HCT116 (cell line): ENCODE results near the gene NUDT8. TPM values are rescaled to one million over a fixed set of nuclear protein-coding genes. Genes with fewer than 3 reads are reported as not detected.

Source experiments
- ATAC-seq: fragments of 200-7000 bp; cut with Tn5 transposase; 2 replicates; pipeline ENCODE4 v1.9.1; 2020; ENCODE audit warnings: mild to moderate bottlenecking, moderate library complexity
- BruUV-seq: library from RNA; stranded (reverse); fragments of 400-500 nt; replicated peaks from 2 replicates; lab custom pipeline; 2021; lab: Mats Ljungman, UMichigan
- CTCF ChIA-PET: fragments of 300-600 bp; sonication (Branson Sonifier 250); formaldehyde crosslinking; loops from one replicate; lab custom pipeline; 2021; ENCODE audit warnings: antibody characterized with exemption; lab: Charles Lee
- POLR2A ChIA-PET: fragments of 300-600, 350-600 bp; sonication (Branson Sonifier 250); formaldehyde crosslinking; loops from one replicate; lab custom pipeline; 2021; ENCODE audit warnings: antibody characterized with exemption; lab: Charles Lee
- RAD21 ChIA-PET, 2 experiments: fragments of 300-600 bp; sonication (Branson Sonifier 250); formaldehyde crosslinking; loops; one replicate each; lab custom pipeline; 2023; ENCODE audit warnings: low total read pairs in 2 of 2; ENCODE audit not compliant: uncharacterized antibody in 2 of 2, unreplicated experiment in 2 of 2, low non-redundant PET in 1 of 2; lab: Charles Lee
- DNase-seq: peaks from one replicate; pipeline ENCODE4 v3.0.0-alpha.2; 2010; ENCODE audit warnings: low read depth, low spot score
- H2AFZ ChIP-seq: fragments of 200-600 bp; shearing (Covaris generic), sonication (generic); 2 replicates; pipeline ENCODE4 v1.6.1; 2017; ENCODE audit warnings: low read depth, mixed run types, mixed read lengths, antibody characterized with exemption, low read length; ENCODE audit not compliant: poor library complexity, severe bottlenecking
- H3K27ac ChIP-seq: 2 replicates; pipeline ENCODE4 v1.5.1; 2012; ENCODE audit warnings: low read depth, low read length
- H3K27me3 ChIP-seq: fragments of 200-600 bp; sonication (generic); 2 replicates; pipeline ENCODE4 v1.6.1; 2016; ENCODE audit warnings: mixed run types, low read length, mixed read lengths; ENCODE audit not compliant: insufficient read depth
- H3K36me3 ChIP-seq, 2 experiments: fragments of 200-500 bp in 1 of 2; fragments of 200-600 bp in 1 of 2; sonication (Bioruptor generic) in 1 of 2; sonication (generic) in 1 of 2; 2 replicates each; pipeline versions ENCODE4 v1.5.1 to v1.6.1; 2014 to 2016; ENCODE audit warnings: low read length in 2 of 2, inconsistent platforms in 1 of 2, mixed read lengths in 1 of 2, mixed run types in 1 of 2; ENCODE audit not compliant: insufficient read depth in 2 of 2, control insufficient read depth in 1 of 2
- H3K4me1 ChIP-seq, 2 experiments: fragments of 200-600 bp in 1 of 2; sonication (generic) in 1 of 2; 2 replicates each; pipeline versions ENCODE4 v1.5.1 to v1.6.1; 2012 to 2017; ENCODE audit warnings: low read length in 2 of 2, inconsistent platforms in 1 of 2, mild to moderate bottlenecking in 1 of 2, mixed read lengths in 1 of 2, mixed run types in 1 of 2, moderate library complexity in 1 of 2; ENCODE audit not compliant: insufficient read depth in 2 of 2, control insufficient read depth in 1 of 2
- H3K4me2 ChIP-seq: fragments of 200-600 bp; sonication (generic); 2 replicates; pipeline ENCODE4 v1.6.1; 2017; ENCODE audit warnings: mixed run types, low read length, mixed read lengths
- H3K4me3 ChIP-seq, 2 experiments: fragments of 200-600 bp in 1 of 2; sonication (generic) in 1 of 2; replicated peaks in 1 of 2; 2 replicates each; pipeline ENCODE4 v1.5.1; 2011 to 2016; ENCODE audit warnings: low read length in 2 of 2, control low read depth in 1 of 2, low read depth in 1 of 2, mild to moderate bottlenecking in 1 of 2, mixed read lengths in 1 of 2, mixed run types in 1 of 2
- H3K79me2 ChIP-seq: fragments of 200-600 bp; sonication (generic); 2 replicates; pipeline ENCODE4 v1.6.1; 2017; ENCODE audit warnings: mild to moderate bottlenecking, mixed run types, low read length, moderate library complexity, mixed read lengths; ENCODE audit not compliant: insufficient read depth
- H3K9ac ChIP-seq: fragments of 200-600 bp; sonication (generic); 2 replicates; pipeline ENCODE4 v1.6.1; 2016; ENCODE audit warnings: low read length, mixed read lengths
- H3K9me2 ChIP-seq: fragments of 200-600 bp; sonication (generic), shearing (Covaris generic); 2 replicates; pipeline ENCODE4 v1.6.1; 2017; ENCODE audit warnings: mixed run types, mild to moderate bottlenecking, moderate library complexity; ENCODE audit not compliant: insufficient read depth
- H3K9me3 ChIP-seq, 2 experiments: fragments of 200-500 bp in 1 of 2; fragments of 200-600 bp in 1 of 2; sonication (Bioruptor generic) in 1 of 2; sonication (generic) in 1 of 2; 2 replicates each; pipeline ENCODE4 v1.6.1; 2014 to 2017; ENCODE audit warnings: low read length in 2 of 2, mixed read lengths in 2 of 2, inconsistent platforms in 1 of 2, low read depth in 1 of 2, mild to moderate bottlenecking in 1 of 2, mixed run types in 1 of 2, moderate library complexity in 1 of 2; ENCODE audit not compliant: control insufficient read depth in 1 of 2, insufficient read depth in 1 of 2
- H4K20me1 ChIP-seq: fragments of 200-600 bp; sonication (generic), shearing (Covaris generic); 2 replicates; pipeline ENCODE4 v1.6.1; 2017; ENCODE audit warnings: mixed run types, mild to moderate bottlenecking, moderate library complexity; ENCODE audit not compliant: insufficient read depth
- ATF3 ChIP-seq: IDR thresholded peaks from 2 replicates; pipeline ENCODE4 v1.6.1; 2012
- CBX3 ChIP-seq: IDR thresholded peaks from 2 replicates; pipeline ENCODE4 v1.6.1; 2012; ENCODE audit warnings: low read depth
- EZH2 ChIP-seq: fragments of 200-600 bp; sonication (generic); IDR thresholded peaks from 2 replicates; pipeline ENCODE4 v1.6.1; 2017; ENCODE audit warnings: antibody characterized with exemption, mixed run types
- EZH2phosphoT487 ChIP-seq: fragments of 200-600 bp; IDR thresholded peaks from 2 replicates; pipeline ENCODE4 v1.6.1; 2018; ENCODE audit warnings: antibody characterized with exemption, borderline replicate concordance
- FOSL1 ChIP-seq: IDR thresholded peaks from 2 replicates; pipeline ENCODE4 v1.6.1; 2012; ENCODE audit warnings: low read depth
- JUND ChIP-seq: IDR thresholded peaks from 2 replicates; pipeline ENCODE4 v1.6.1; 2012
- POLR2AphosphoS5 ChIP-seq: IDR thresholded peaks from 2 replicates; pipeline ENCODE4 v1.6.1; 2011; ENCODE audit warnings: mild to moderate bottlenecking, low read depth, low read length, moderate library complexity
- RAD21 ChIP-seq: IDR thresholded peaks from 2 replicates; pipeline ENCODE4 v1.6.1; 2012; ENCODE audit warnings: low read depth, mild to moderate bottlenecking
- SP1 ChIP-seq: IDR thresholded peaks from 2 replicates; pipeline ENCODE4 v1.6.1; 2012; ENCODE audit warnings: low read depth
- SRF ChIP-seq: IDR thresholded peaks from 2 replicates; pipeline ENCODE4 v1.6.1; 2012; ENCODE audit warnings: low read depth
- TCF7L2 ChIP-seq: IDR thresholded peaks from 2 replicates; pipeline ENCODE4 v1.7.0; 2011; ENCODE audit warnings: borderline replicate concordance, inconsistent platforms; ENCODE audit not compliant: insufficient read depth, insufficient read length; ENCODE audit errors: extremely low read depth
- YY1 ChIP-seq: IDR thresholded peaks from 2 replicates; pipeline ENCODE4 v1.6.1; 2011; ENCODE audit warnings: low read length, low read depth, moderate library complexity, mild to moderate bottlenecking; ENCODE audit not compliant: insufficient replicate concordance; ENCODE audit errors: extremely low read depth
- ZFX ChIP-seq: fragments of 450-650 bp; IDR thresholded peaks from 2 replicates; pipeline ENCODE4 v1.6.1; 2017
- ZNF274 ChIP-seq: fragments of 200-500 bp; sonication (Bioruptor generic); IDR thresholded peaks from 2 replicates; pipeline ENCODE4 v1.6.1; 2014; ENCODE audit warnings: mild to moderate bottlenecking, low read depth, low read length, inconsistent platforms
- intact Hi-C: fragments of 100-400 bp; cut with micrococcal nuclease; formaldehyde crosslinking; loops from 2 replicates; pipeline ENCODE4 v1.10.0; 2022
- total RNA-seq: library from RNA; stranded (reverse); gene quantifications from one replicate; pipeline ENCODE4 v1.2.1, GENCODE V29; 2021; ENCODE audit not compliant: unreplicated experiment
- TF ChIP-seq, protein P1 (sequence below): IDR thresholded peaks from 2 replicates; pipeline ENCODE4 v1.6.1; 2012
- TF ChIP-seq, protein P2 (sequence below), 3 experiments: fragments of 200-600 bp in 1 of 3; sonication (generic) in 1 of 3; IDR thresholded peaks in 2 of 3; conservative IDR thresholded peaks in 1 of 3; 2 replicates each; pipeline ENCODE4 v1.5.1; 2012 to 2017; ENCODE audit warnings: low read depth in 2 of 3, low read length in 2 of 3, antibody characterized with exemption in 1 of 3, borderline replicate concordance in 1 of 3, control low read depth in 1 of 3, mild to moderate bottlenecking in 1 of 3, mixed read lengths in 1 of 3, mixed run types in 1 of 3, moderate library complexity in 1 of 3; ENCODE audit not compliant: insufficient read depth in 1 of 3

The NUDT8 gene
- total RNA-seq, 1 experiment from 2014 or later, result 18.7 TPM

GRCh38 chr11:67616431-67617242, 13.1 kb downstream of the NUDT8 start:
- no peak overlapping the region for H2AFZ ChIP-seq
- no peaks in the 10 kb centered on the region for H4K20me1 ChIP-seq
- peaks cover 2 to 13% of the 10 kb centered on the region in 2 experiments; a peak in 2 of 4 replicates for H3K4me1 ChIP-seq
- ChIA-PET POLR2A (no interaction called here), CTCF (interaction anchor here (1.6 kb wide), 2 partner anchors 13 to 44 kb away, joined by 5 to 9 read pairs; partner anchors contain the start of gene NUDT8), RAD21 (no interaction called here)
- intact Hi-C loops, result no loop called here
- BruUV-seq, result no TSS peak
- TF ChIP-seq JUND, result no peak
- no peak for TF ChIP-seq ZFX
- no peak for TF ChIP-seq TCF7L2
- H3K27ac ChIP-seq, result no peak overlapping the region
- no peak overlapping the region for H3K9ac ChIP-seq
- no peaks in the 10 kb centered on the region for H3K9me2 ChIP-seq
- ATAC-seq, result no peak
- peaks cover 0 to 2% of the 10 kb centered on the region in 2 experiments; a peak in 2 of 4 replicates for H3K36me3 ChIP-seq
- H3K4me3 ChIP-seq, result no peak overlapping the region
- H3K9me3 ChIP-seq, result no peaks in the 10 kb centered on the region
- no peak for DNase-seq
- no peaks in the 10 kb centered on the region for H3K27me3 ChIP-seq
- H3K79me2 ChIP-seq, result no peaks in the 10 kb centered on the region
- H3K4me2 ChIP-seq, result no peak overlapping the region

DNA sequence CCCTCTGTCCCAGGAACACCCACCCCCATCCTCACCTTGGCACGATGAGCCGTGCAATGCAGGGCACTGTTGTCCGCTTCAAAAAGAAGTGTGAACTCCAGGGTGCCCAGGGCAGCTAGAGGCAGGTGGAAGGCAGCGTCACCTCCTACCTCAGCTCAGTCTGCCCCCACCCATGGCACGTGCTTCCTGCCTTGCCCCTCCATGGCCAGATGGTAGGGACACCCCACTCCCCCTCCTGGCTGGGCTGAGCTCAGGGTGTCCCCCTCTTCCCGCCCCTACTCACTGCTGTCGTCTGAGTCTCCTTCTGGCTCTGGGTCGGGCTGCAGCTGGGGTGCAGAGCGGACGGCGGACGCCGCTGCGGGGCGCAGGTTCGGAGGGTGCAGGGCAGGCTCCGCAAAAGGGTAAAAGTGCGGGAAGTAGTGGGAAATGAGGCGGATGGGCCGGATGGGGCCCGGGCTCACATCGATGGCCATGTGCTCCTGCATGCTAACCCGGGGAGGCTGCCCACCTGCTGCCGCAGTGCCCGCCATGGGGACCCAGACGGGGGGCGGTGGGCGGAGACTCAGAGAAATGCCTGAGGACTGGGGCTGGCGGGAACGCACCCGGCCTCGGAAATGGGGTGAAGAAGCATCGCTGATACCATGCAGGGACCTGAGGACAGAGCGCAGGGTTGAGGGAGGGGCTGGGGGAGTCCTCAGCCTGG, 13.9 kb downstream of the NUDT8 start:
- ChIA-PET CTCF (interaction anchor here (1.6 kb wide), 1 partner anchor 43 kb away, joined by 5 read pairs; no protein-coding TSS in a partner anchor), RAD21 (no interaction called here), POLR2A (no interaction called here)
- ATAC-seq (peak; percentile 8; the same call in 1 of the 2 replicates), DNase-seq (no peak)
- no TSS peak for BruUV-seq
- no peak overlapping the region; the same call in 1 of the 2 replicates for H3K27ac ChIP-seq
- H3K9me3 ChIP-seq, result no peaks in the 10 kb centered on the region
- no peaks in the 10 kb centered on the region for H3K9me2 ChIP-seq
- H4K20me1 ChIP-seq, result no peaks in the 10 kb centered on the region
- no peak overlapping the region for H2AFZ ChIP-seq
- peaks cover 2 to 13% of the 10 kb centered on the region in 2 experiments; a peak in 2 of 4 replicates for H3K4me1 ChIP-seq
- intact Hi-C loops, result loop anchor here (1.0 kb wide), 1 partner anchor 43 kb away; no protein-coding TSS in a partner anchor
- H3K36me3 ChIP-seq, result peaks cover 1 to 4% of the 10 kb centered on the region in 2 experiments; a peak in 3 of 4 replicates
- no peaks in the 10 kb centered on the region for H3K79me2 ChIP-seq
- H3K9ac ChIP-seq, result no peak overlapping the region
- H3K4me2 ChIP-seq, result no peak overlapping the region
- no peaks in the 10 kb centered on the region for H3K27me3 ChIP-seq
- no peak overlapping the region for H3K4me3 ChIP-seq
- TF ChIP-seq FOSL1, result no peak
- no peak for TF ChIP-seq ZNF274
- no peak for TF ChIP-seq ZFX
- TF ChIP-seq SRF, result no peak
- TF ChIP-seq, protein P1, sequence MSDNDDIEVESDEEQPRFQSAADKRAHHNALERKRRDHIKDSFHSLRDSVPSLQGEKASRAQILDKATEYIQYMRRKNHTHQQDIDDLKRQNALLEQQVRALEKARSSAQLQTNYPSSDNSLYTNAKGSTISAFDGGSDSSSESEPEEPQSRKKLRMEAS, result no peak
- TF ChIP-seq POLR2AphosphoS5, result no peak
- no peak for TF ChIP-seq YY1
- TF ChIP-seq CBX3, result no peak
- no peak for TF ChIP-seq ATF3
- no peak for TF ChIP-seq EZH2
- TF ChIP-seq EZH2phosphoT487, result no peak
- no peak for TF ChIP-seq JUND
- no peak for TF ChIP-seq TCF7L2
- TF ChIP-seq RAD21, result no peak
- no peak for TF ChIP-seq SP1
- TF ChIP-seq, protein P2, sequence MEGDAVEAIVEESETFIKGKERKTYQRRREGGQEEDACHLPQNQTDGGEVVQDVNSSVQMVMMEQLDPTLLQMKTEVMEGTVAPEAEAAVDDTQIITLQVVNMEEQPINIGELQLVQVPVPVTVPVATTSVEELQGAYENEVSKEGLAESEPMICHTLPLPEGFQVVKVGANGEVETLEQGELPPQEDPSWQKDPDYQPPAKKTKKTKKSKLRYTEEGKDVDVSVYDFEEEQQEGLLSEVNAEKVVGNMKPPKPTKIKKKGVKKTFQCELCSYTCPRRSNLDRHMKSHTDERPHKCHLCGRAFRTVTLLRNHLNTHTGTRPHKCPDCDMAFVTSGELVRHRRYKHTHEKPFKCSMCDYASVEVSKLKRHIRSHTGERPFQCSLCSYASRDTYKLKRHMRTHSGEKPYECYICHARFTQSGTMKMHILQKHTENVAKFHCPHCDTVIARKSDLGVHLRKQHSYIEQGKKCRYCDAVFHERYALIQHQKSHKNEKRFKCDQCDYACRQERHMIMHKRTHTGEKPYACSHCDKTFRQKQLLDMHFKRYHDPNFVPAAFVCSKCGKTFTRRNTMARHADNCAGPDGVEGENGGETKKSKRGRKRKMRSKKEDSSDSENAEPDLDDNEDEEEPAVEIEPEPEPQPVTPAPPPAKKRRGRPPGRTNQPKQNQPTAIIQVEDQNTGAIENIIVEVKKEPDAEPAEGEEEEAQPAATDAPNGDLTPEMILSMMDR (IDR thresholded peaks at IDR 0.05 in 2 of 3, conservative IDR thresholded peaks at IDR 0.05 in 1 of 3; ENCODE audit: borderline replicate concordance in 1 of 3, insufficient read depth in 1 of 3, low read depth in 2 of 3, low read length in 2 of 3), result no peak
